Fibroblast of upper back skin (primary cell): ENCODE results near the gene CNTN5.

Experiments
- DNase-seq: peaks from one replicate; pipeline ENCODE4 v3.0.0-alpha.2; 2013

Gene CNTN5

GRCh38 chr11:99987821-99988470 is 967.2 kb downstream of the CNTN5 start:
- no peak for DNase-seq

- DNase-seq = no peak
Observed at GRCh38 chr11:99988471-99988837, 967.7 kb downstream of the CNTN5 start.

- no peak for DNase-seq
Observed at GRCh38 chr11:100003985-100004384, 983.2 kb downstream of the CNTN5 start.

- no peak for DNase-seq
Observed at GRCh38 chr11:100004541-100004940, 983.8 kb downstream of the CNTN5 start.

GRCh38 chr11:100008417-100008816 is 987.7 kb downstream of the CNTN5 start:
- DNase-seq = no peak

- DNase-seq = no peak
Observed at GRCh38 chr11:100009728-100010127, 989.0 kb downstream of the CNTN5 start.

GRCh38 chr11:100010393-100010792 is 989.6 kb downstream of the CNTN5 start:
- no peak for DNase-seq

GRCh38 chr11:100011697-100012096 is 990.9 kb downstream of the CNTN5 start:
- no peak for DNase-seq

- DNase-seq = no peak
Observed at GRCh38 chr11:100013011-100013410, 992.3 kb downstream of the CNTN5 start.

GRCh38 chr11:100031973-100032372 is 1011.2 kb downstream of the CNTN5 start:
- no peak for DNase-seq

GRCh38 chr11:100061006-100061405 is 1040.3 kb downstream of the CNTN5 start:
- no peak for DNase-seq

GRCh38 chr11:100066399-100066798 is 1045.7 kb downstream of the CNTN5 start:
- DNase-seq = no peak

GRCh38 chr11:100068116-100068515 is 1047.4 kb downstream of the CNTN5 start:
- DNase-seq = no peak

GRCh38 chr11:100072131-100072530 is 1051.4 kb downstream of the CNTN5 start:
- DNase-seq = no peak

GRCh38 chr11:100080381-100080780 is 1059.6 kb downstream of the CNTN5 start:
- no peak for DNase-seq

- no peak for DNase-seq
Observed at GRCh38 chr11:100080821-100081220, 1060.1 kb downstream of the CNTN5 start.

GRCh38 chr11:100093698-100094097 is 1072.9 kb downstream of the CNTN5 start:
- DNase-seq = no peak

GRCh38 chr11:100094121-100094865 is 1073.5 kb downstream of the CNTN5 start:
- no peak for DNase-seq

- no peak for DNase-seq
Observed at GRCh38 chr11:100095809-100096208, 1075.1 kb downstream of the CNTN5 start.

- no peak for DNase-seq
Observed at GRCh38 chr11:100098560-100098959, 1077.8 kb downstream of the CNTN5 start.

GRCh38 chr11:100105255-100105981 is 1084.7 kb downstream of the CNTN5 start:
- DNase-seq = no peak

- no peak for DNase-seq
Observed at GRCh38 chr11:100105982-100106358, 1085.2 kb downstream of the CNTN5 start.

GRCh38 chr11:100119176-100119575 is 1098.4 kb downstream of the CNTN5 start:
- DNase-seq = no peak

- no peak for DNase-seq
Observed at GRCh38 chr11:100133114-100133513, 1112.4 kb downstream of the CNTN5 start.
